ENCODE results near the gene ZBTB20.

ZBTB20 gene

DNA sequence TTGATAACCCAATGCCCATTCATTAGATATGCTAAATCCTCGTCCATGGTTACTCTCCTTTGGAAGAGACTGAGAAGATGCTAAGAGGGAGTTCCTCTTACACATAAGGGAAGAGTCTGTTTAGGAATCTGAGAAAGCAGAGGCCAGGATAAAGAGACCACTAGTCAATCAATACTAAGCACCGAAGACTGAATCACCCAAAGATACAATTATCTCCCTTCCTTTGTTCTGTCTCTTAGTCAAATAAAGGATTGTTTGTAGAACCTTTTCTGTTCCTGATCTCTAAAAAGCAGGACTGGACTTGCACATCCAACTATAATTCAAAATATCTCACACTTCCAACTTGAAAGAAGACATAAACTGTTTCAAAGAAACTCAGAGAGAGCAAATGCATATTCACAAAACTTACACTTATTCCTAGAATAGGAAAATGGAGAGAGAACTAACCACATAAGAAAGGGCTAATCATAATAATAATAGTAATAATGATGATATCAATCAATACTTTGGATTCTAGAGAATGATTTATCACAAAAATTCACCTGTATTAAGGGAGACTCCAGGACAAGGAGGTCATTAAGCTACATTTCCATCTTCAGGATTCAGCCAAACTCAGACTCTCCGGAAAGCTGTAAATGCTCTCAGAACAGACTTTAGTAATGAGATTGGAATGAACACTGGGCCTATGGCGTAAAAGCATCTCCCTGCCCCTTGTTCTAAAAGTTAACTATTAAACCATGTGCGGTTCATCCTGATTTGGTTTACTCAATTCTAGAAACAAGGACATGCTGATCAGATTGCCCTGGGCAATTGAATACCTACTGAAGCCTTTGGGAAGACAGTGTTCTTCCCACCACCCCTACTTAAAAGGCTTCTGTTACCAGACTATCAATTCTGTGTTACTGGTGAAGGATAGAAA is 401.5 kb downstream of the ZBTB20 start:
- no peak for DNase-seq

DNA sequence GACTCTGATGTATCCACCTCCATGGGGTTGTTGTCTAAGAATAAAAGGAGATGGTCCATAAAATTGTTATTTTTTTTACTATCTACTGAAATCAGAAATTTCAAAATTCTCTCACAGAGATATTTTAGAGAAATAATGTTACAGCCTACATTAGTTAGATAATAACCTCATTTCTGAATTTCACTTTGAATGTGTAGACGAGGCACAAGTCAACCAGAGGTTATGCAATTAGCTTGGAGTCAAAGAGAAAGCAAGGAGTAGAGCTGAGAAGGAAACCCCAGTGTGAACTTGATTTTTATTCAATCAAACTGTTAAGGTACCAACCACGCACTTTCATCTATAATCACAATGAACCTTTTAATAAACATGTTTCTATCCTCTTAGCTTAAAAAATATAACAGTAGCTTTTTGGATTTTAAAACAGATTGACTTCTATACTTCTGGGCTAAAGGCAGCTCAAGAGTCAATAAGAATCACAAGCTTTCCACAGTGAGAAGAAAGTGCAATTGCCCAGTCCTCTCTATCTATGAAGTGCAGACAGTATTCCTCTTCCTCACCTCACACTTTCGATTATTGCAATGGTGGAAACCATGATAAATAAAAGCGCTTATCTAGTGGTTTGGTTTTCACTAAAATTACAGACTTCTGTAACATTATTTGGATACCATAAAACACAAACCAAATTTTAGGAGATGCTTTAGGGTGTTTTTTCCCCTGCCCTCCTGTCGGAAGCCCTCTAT is 403.2 kb downstream of the ZBTB20 start:
- no peak for DNase-seq

DNA sequence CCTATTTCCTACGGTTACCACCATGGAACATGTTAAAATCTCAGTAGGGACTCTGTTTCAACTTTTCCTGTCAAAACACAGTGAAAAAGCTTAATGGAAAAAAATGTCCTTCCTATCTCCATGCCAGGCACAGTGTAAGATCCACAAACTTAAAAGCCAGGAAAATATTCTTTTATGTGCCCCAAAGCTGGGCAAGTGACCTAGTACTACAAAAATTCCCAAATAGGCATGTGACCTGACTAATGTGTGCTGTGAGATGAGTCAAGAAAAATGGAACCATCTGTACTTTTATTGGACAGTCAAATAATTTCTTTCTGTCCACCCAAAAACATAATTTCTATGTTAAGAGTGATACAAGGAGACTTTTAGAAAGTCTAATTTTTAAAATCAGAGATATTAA is 406.0 kb downstream of the ZBTB20 start:
- no peak for DNase-seq

DNA sequence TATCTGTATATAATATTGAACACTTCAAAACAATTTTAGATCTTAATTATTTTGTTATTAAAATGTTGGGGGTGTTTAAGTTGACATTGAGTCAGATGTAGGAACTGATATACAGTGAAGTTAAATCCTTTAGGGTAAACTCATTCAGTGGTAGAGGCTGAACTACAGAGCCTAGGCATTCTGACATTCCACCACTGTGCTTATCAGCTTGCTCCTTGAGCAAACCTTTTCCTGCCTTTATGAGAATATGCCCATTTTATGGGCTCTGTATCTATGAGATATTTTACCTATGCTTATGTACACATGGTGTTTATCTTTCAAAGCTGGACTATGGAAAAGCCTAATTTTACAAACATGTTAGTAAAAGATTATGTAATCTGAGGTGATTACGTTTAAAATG is 407.5 kb downstream of the ZBTB20 start:
- DNase-seq = no peak

DNA sequence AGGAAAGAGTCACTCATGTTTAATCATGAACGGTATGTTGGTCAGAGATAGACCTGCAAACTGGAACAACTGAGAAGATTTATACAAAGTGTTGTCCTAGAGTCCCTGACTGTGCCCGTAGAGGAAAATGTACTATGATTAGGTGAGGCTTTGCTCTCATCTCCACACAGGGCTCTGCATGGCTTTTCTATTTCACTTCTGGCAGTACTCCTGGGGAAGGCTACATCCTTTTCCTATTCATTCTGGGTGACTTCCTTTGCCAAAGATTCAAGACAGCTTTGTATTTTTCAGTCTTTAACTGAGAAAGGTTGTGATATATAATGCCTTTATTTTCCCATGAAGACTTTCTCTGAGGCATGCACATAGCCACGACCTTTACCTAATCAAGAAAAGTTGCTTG is 414.7 kb downstream of the ZBTB20 start:
- no peak for DNase-seq

DNA sequence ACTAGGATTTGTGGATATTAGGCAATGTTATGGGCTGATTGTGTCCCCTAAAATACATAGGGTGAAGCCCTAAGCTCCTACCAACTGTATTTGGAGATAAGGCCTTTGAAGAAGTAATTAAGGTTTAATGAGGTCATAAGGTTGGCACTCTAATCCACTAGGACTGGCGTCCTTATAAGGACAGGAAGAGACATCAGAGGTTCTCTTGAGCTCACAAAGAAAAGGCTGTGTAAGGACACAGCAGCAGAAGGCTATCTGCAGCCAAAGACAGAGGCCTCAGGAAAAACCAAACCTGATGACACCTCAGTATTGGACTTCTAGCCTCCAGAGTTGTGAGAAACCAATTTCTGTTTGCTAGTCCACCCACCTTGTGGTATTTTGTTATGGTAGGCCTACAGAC is 416.7 kb downstream of the ZBTB20 start:
- no peak for DNase-seq

DNA sequence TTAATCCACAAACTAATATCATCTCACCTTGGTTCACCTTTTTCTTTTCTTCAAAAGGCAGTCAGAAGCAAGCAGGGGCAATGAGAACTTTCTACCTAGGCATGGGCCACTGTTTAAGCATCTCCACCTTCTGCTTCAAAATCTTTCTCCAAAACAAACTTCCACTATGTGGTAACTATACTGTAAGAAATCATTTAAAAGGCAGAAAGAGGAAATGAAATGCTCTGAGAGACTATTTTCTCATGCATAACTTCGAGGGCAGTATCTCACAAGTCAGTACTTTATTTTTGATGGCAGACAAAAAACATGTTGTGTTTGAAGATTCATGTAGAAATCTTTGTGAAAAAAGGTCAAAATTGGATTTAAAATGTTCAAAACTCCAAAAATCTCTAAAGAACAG is 419.7 kb downstream of the ZBTB20 start:
- no peak for DNase-seq

DNA sequence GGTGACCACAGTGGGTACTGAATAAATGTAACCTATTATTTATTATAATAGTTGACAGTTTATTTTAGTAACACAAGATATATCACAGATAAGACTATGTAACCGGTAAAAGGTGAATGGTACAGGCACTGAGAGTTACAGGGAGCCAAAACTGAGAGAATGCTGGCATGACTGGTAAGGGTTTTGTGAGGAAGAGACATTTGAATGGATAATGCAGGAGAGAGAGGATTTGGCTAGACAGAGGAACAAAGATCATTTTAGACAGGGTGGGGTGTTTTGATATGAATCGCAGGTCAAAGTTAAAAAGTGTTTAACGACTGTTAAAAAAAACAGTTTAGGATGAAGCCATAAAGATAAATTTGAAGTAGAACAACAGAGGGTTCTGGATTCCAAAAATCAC is 421.1 kb downstream of the ZBTB20 start:
- no peak for DNase-seq

DNA sequence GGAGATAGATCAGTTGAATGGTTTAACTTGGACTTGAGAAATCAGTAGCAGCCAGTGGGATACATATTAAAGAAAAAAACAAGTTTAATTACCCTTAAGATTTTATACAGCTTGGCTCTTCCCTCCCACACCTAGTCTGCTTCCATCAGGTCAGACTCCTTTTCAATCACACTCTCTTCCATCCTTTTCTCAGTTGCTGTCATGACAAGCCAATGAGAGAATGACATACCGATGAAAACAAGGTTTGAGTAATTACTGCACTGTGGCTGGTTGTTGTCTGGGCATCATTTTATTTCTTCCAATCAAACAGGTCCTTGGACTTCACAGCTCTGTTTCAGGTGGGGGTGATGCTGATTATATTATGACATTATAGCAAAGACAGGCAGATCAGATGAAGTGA is 424.6 kb downstream of the ZBTB20 start:
- no peak for DNase-seq

DNA sequence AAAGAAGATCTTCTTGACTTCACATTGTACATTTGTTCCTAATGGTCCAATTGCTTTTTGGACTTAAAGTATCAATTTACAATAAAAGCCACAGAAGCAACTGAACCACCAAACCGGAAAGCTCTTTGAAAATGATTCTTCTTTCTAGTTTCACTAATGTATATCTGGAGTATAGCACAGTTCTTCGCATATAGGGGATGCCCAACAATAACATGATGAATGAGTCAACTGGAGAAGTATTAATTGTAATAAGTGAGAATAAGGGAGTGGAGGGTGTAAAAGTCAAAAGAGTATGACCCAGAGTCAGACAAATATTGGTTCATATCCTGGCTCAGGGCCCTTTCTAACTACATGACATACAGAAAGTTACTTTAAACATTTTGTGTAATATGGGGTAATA is 425.2 kb downstream of the ZBTB20 start:
- DNase-seq = no peak

DNA sequence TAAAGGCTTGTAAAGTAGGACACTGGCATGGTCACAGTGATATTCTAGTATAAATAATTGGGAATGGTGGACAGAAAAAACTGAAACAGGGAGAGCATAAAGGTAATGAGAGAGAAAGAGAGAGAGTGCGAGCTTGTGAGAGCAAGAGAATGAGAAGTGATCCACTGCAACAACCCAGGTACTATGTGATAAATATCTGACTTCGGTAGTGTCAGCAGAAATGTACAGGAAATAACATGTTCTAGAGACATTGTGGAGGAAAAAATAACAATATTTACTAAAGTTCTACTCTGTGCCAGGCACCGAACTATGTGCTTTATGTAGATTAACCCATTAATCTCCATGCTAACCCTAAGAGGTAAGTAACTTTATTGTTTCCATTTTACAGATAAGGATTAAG is 425.9 kb downstream of the ZBTB20 start:
- DNase-seq = no peak

DNA sequence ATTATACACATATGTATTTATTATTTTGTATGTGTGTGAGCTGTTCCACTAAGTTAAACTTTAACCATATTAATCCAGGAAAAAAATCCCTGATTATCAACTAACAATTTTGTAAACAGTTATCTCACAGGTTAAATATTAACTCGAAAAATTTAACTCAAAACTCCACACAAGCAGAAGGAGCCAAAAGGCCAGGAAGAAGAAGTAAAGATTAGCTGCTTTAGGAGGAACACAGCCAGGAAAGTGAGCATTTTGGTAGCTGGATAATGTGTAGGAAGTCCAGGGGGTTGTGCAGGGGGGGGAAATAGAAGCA is 428.2 kb downstream of the ZBTB20 start:
- DNase-seq = no peak

DNA sequence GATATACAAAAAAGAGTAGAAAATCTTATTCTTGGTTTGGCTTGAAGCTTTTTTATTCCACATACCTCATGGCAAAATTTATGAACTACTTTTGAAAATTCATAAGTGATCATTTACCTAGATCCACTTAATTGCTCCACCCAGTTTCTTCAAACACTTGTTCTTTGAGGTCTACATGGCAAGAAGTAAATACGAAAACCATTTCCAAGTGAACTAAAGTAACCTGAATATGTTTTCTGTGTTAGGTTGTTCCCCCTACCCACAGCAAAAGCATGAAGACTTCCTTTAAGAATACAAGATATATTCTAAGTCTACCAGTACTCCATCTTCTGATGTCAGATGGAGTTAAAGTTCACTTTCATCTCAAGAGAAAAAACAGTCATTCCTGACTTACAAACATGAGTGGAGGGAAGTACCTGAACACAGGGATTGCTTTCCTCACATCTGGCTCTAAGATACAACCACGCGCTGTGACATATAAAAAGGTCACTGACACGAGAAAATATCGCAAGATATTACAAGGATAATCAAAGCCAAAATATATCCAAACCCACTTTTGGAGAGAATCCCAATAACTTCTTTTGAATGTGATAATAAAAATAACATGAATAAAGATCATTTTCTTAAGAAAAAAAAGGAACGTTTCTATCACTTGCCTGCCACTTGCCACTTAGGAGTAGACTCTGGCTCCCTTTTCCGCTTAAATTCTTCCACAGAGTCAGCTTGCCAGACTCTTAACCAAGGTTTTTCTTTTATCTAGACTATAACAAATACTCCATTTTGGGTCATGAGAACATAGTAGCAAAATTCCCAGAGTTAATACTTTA is 428.8 kb downstream of the ZBTB20 start:
- DNase-seq = no peak

DNA sequence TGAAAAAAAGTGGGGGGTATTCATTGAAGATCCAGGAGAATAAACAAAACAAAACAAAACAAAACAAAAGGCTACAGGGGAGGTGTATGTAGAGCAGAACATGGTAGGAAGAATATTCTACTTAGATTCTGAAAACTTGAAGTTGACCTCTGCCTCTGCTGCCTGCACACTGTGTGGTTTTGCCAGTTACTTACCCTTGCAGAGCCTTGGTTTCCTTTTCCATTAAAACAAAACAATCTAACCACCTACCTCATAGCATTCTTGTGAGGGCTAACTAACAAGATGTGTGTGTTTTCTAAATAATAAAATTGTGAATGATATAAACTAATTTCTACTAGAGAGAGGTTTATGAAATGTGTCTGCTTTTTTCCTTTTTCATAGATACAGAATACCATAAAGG is 430.2 kb downstream of the ZBTB20 start:
- no peak for DNase-seq

DNA sequence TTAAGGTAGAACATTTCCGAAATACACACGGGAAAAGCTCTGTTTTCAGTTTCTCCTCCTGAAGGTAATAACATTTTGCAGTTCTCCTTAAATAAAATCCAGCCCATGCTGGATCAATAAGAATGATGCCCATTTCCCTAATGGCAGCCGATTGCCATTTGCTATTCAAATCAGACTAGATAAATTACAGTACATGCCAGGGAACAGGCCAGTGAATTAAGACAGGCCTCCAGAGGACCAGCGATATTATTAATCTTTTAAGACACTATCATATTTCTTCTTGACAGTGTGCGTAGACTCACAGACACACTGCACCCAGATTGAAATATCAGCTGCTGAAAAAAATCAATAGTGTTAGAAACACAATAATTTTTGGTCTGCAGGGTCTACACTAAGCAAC is 431.0 kb downstream of the ZBTB20 start:
- DNase-seq = no peak

DNA sequence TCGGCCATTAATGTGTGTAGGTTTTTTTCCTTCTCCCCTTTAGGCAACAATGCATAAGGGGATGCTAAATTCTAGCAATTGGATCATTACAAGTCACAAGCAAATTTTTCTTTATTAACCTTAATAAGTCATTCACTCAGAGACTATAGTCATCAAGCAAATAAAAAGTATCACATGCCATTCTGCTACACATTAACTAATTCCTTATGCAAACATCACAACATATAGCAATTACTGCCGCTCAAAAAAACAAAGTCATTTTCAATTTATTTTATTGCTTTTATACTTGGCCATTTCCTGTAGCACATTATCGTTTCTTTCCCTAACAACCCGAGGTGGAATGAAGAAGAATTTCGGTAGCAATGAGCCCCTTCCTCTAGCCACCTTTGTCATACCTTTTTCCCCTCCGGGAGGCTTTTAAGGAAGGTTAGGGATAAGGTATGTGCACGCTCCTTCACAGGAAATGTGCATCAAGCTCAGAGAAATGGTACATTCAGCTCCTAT is 432.1 kb downstream of the ZBTB20 start:
- no peak for DNase-seq

DNA sequence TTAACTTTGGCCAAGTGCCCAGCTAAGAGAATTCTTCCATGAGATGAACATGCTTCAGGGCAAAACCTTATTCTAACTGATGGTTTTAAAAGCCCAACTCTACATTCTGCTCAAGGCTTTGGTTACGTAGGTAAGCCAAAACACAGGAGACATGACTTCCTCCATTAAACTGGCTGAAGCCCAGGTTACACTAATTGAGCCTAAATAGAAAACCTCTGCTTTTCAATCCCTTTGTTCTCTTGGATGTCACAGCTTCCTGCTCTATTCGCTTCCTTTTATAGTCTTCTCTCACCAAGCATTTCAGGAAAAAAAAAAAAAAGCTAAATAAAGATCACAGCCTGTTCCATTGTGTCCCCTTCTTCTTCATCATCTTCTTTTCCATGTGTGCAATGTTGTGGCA is 432.9 kb downstream of the ZBTB20 start:
- no peak for DNase-seq

DNA sequence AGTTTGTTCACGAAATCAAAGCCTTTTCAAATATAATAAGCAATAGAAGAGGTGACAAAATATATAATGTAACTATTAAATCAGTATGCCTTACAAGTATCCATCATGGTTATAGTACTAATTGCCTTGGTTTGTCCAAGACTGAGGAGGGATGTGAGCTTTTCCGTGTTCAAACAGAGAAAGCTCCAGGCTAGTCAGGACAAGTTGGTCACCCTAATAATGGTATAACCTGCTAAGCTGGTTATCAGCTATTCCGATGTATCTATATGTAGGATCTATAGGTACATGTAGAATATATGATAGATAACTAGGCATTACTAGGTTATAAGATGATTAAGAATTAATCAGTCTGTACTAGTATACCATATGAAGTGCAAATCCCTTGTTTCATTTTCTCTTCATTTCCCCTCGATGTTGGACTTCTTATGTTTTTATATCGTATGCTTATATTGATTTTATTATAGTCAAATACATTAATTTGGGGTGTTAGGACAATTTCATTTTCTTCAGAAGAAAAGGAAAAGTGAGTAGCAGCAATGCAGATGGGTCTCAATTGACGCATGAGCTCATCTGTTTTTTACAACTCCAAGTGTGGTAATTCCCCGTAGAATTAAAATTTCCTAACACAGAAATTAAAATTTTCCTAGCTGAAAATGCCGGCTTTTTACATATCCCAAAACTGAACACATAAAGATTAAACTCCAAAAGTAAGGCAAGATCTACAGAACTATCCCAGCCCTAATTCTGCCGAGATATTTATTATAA is 434.2 kb downstream of the ZBTB20 start:
- DNase-seq = no peak

DNA sequence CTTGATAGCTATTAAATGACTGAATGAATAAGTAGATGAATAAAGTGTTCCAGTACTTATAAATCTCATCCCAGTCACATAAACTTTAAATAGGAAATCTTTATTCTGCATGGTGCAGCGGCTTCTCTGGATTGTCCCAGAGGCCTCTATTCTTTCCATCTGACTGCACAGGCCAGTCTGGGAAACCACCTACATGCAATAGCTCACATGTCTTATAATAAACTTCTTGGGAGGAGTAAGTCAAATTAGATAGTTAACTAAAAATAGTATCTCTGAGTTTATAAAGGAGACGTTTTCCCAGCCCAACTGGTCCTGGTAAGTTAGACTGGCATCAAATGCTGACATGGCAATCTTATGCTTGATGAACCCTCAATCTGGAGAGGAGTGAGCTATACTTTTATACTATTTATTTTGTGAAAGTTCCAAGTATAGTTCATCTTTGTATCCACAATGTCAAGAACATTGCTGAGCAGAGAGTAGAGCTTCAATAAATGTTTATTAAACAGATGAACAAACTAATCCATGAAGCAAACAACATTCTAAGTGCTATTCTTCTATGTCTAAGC is 435.7 kb downstream of the ZBTB20 start:
- DNase-seq = no peak

DNA sequence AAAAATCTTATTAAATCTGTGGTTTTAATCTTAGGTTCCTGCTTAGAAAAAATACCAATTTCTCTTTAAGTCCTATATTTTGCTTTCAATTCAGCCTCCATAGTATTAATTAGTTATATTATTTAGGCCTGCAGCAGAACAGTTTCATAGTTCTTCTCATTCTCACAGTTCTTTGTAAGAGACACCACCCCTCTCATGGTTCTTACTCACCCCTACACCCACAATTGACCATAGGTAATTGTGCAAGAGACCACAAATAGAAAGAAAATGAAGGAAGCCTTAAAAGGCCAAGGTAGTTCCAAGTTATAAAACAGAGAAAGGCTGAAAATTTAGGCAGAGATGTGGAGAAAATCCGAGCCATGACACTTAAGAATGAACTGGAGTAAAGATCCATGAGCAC is 438.0 kb downstream of the ZBTB20 start:
- DNase-seq = no peak

DNA sequence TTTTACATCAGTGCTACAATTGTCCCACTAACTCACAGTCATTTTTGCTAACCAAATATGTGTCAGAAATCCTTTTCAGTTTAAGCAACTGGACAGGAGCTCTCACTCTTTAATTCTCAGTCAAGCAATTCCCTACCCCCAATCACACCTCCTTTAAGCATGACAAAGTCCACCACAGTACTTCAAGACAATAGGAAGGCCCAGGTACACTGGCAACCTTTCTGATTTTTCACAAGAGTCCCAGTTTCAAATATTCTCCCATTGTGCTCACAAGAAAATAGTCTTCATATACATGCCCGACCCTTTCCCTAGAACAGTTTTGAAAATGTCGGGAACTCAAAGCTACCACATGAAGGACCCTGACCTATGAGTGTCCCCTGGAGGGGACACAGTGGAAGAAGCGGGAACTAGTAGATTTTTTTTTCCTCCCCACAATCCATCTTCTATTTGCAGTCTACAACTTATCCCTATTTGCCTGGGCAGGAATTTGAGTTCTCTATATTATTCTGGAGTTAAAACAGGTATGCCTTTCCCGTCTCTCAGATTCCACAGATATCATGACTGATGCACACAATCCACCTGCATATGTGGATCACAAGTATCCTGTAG is 439.7 kb downstream of the ZBTB20 start:
- DNase-seq = no peak

Data from activated T-cell treated with anti-CD3 and anti-CD28 coated beads for 4 hours (primary cell).